OCI-M2 (cell line): ENCODE results near the gene DNAJA4.

Experiments
- DNase-seq: peaks from one replicate; lab custom pipeline; 2025; ENCODE audit not compliant: unreplicated experiment; lab: John Stamatoyannopoulos, UW

Gene DNAJA4

DNA sequence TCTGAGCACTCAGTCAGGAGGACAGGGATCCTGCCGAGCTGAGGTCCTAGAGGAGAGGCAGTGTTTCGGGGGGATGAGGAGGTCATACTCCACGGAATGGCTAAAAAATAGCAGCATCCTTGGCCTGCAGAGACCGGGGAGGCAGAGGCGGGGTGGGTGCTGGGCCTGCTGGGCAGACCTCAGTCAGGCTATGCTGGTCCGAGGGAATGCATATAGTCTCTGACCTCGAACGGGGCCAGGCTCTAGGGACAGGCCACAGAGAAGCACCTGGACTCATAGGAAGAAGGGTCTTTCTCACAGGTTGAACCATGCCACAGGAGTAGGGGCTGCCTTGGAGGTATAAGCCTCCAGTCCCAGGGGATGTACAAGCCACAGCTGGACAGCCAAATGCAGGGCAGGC is 49.0 kb downstream of the DNAJA4 start:
- DNase-seq: no peak

DNA sequence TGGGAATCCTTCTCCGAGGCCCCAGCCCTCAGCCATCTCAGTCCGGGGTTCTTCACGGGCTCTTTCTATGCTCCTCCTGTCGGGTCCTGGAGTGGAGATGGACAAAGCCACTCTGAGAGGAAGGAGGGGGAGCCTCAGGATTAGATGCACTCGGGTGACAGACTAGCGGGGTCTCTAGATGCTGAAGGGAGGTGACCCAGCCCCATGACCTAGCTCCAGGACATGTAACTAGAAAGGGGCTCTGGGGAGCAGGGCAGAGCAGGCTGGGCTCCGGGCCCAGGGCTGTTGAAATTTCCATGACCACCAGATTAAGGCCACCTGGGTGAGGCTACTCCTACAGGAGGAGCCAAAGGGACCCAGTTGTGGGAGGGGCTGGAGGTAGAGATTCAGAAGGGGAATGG is 49.8 kb downstream of the DNAJA4 start:
- DNase-seq: no peak

DNA sequence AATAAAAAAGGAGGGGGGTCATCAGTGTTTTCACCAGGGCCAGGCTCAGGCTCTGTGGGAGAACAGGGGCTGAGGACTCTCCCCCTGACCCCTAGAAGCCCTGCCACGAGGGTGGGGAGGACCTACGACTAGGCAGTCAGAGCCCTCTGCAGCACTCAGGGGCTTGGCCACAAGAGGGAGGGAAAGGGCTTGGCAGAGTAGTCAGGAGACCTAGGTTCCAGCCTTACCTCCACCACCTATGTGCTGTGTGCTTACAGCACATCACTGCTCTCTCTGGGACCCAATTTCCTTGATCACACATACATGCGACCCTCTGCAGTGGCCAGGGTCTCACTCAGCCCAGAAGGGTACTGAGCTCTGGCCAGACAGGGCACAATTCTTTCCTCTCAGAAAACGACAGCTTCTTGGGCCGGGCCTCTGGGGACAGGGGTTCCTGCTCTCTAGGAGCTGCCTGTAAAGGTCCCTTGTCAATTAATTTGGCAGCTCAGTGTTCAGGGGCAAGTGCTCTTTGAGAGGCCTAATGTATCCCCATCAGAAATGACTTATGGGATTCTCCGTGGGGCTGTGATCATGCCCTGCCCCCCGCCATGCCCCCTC is 51.4 kb downstream of the DNAJA4 start:
- no peak for DNase-seq

DNA sequence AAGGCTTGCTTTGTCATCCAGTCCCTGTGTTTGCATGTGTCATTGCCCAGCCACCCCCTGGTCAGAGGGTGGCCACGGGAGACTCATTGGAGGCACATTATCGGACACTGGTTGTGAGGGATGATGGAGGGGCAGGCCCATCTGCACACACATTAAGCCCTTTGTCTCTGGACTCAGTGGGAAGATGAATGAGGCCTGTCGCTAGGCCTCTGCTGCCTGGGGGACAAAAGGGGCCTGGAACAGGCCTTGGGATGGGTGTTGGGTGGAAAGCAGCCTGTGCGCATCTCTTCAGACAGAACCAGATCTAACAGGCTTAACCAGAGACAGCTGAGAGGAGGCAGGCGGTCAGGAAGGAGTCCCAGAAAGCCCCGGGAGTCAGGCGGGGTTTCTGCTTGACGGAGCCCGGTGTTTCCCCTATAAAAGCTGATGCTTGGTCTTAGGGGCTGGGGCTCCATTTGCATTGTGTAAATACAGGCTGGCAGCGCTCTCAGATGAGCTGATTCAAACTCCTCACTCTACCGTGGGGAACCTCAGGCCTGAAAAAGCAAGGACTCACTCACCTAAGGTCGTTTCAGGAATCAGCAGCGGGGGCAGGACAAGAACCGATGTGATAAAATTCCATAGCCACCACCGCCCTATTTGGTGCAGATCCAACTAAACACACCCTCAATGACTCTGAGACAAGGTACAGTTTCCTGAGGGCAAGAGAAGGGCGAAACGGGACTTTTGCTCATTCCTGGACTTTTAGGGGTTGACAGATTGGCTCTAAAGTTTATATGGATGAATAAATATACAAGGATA is 52.1 kb downstream of the DNAJA4 start:
- no peak for DNase-seq

DNA sequence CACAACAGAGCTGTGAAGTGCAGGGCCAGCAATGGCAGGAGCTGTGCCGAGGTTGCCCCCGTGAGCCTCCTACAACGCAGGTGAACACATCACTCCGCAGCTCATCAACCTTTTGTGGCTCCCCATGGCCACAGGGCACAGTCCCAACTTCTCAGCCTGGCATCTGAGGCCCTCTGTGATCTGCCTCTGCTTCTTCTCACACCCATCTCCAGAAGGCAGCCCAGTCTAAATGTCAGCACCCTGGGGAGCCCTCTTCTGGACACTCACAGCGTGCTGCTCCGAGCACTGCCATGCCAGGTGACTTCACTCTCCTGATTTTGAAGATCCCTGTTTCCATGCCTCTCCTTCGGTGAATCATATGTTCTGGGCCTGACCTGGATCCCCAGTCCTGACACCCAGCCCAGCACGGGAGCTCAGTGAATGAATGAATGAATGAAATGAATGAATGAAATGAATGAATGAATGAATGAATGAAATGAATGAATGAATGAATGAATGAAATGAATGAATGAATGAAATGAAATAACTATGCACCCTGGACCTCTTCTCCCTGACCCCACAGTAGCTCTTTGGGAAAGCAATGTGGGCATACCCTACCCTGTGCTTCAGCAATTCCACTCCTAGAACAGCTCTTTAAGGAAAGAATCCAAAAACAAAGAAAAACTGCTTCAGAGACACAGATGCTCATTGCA is 52.9 kb downstream of the DNAJA4 start:
- no peak for DNase-seq

DNA sequence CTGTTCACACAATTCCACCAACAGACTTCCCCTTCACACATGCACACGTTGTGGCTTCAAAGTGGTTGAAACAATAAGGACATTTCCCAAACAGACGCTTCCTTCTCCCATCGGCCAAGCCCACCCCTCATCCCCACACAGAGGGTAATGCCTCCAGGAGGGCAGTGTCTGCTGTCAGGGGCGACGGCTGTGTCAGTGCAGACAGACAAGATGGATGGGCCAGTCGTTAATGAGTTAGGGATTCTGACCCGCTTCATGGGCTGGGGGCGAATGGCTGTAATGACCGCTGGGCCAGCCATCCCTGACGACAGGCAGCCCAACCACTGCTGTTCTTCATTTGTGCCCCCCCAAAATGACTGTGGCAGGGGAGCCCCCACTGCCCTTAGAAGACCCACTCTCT is 55.2 kb downstream of the DNAJA4 start:
- DNase-seq: no peak

DNA sequence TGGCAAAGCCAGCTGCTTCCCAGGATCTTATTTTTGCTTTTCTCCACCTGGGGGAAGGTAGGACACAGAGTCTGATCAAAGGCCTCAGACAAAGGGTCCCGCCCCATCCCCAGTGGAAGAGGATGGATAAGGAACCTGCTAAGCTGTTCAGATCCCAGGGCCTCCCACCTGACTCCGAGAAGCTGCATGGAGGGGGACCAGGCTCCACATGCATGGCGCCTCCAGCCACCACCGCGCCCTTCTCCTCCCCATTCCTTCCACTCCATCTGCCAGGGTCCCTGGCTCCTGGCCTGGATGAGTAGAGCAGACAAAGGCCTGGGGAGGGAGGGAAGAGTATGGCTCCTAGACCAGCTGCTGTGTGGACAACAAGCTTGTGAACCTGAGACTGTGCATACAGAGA is 55.8 kb downstream of the DNAJA4 start:
- DNase-seq: no peak

DNA sequence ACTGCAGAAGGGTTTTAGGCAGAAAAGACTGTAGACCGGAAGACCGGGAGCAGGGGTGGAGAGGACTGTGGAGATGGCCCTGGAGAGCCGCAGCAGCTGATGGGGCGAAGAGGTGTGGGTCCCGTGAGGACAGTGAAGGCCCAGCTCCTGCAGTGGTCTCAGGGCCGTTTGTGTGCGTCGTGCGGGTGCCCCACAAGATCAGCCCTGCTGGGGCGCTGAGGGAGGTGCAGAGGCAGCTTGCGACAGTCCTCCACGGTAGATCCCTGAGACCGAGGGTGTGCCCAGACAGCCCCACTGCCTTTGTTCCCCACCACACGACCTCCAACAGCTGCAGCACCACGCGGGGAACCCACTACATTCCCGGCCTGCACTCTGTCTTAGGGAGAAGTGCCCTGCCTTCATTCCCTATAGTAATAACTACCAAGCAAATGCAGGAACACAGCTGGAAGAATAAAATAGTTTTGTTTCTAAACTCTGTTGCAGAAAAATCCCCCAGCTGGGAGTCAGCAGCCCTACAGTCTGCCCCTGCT is 56.7 kb downstream of the DNAJA4 start:
- no peak for DNase-seq

DNA sequence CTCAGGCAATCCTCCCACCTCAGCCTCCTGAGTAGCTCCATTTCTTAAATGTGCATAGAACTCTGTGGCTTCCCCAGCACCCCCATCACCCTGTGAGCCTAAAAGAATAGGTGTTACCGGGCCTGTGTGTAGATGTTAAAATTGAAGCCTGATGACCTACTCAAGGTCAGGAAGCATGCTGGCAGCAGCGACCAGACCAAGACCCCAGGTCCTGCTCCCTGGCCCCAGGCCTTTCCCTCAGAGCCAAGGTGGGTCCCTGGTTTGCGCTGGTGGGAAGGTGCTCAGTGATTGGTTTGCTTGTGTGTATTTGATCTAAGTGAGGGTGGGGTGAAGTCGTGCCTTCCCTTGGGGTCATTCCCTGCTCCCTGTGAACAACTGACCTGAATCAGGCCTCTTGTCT is 57.4 kb downstream of the DNAJA4 start:
- no peak for DNase-seq

DNA sequence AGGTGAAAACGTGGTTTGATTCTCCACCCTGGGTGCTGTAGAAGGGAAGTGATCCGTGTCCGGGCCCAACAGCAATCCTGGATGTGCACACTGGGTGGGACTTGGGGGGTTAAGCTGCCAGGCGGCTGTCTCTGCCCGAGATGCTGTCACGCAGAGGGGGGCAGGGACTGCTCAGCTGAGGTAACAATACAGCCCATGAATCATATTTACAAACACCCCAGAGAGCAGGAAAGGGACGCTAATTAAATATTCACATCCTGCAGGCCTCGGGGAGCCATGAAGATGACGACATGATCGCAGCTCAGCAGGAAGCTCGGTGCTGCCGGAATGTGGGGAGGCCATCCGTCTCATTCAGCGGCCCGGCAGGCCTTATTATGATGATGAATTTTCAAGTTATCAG is 57.9 kb downstream of the DNAJA4 start:
- DNase-seq: no peak

DNA sequence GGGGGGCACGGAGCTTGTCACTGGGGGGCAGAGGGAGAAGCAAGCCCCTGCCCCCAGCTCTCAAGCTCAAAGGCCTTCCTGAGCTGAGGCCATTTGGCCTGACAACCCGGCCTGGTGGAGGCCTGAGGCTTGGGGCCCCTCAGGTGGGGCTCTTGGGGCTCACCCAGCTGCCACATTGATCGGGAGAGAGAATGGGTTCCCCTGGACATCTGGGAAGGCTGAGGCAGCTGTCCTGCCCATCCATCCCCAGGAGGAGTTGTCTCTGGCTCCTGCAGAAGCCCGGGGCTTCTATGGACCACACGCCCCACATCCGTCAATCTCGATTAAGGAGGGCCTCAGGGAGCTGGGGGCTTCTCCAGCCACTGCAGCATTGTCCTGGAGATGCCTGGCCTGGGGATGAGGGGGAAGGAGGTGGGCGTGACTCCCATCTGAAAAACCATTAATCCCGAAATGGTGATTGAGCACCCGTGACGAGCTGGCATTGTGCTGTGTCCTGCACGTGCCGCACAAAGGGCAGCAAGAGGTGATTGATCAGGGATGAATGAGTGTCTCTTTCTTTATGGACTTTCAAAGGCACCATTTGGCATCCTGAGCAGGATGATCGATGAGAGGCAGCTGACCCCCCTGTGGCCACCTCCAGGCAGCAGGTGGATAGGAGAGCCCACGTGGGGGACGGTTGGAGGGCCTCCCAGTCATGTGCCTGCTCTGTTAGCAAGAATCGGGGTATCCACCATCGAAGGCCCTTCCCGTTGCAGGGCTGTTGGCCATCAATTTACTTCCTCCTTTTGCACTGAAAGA is 58.6 kb downstream of the DNAJA4 start:
- DNase-seq: no peak

DNA sequence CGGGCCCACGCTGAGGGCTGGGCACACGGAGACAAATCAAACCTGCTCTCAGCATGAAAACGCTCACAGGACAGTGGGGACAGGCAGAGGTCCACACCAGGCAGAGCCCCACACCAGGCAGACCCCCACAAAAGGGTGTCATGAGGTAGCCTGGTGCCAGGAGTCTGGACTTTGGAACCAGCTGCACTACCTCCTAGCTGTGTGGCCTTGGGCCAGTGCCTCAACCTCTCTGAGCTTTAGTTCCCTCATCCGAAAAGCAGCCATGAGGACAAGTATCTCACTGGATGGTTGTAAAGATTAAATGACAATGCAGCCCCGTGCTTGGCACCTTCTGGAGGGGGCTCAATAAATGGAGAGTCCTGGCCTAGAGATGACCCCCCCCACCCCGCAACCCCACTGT is 59.3 kb downstream of the DNAJA4 start:
- no peak for DNase-seq

DNA sequence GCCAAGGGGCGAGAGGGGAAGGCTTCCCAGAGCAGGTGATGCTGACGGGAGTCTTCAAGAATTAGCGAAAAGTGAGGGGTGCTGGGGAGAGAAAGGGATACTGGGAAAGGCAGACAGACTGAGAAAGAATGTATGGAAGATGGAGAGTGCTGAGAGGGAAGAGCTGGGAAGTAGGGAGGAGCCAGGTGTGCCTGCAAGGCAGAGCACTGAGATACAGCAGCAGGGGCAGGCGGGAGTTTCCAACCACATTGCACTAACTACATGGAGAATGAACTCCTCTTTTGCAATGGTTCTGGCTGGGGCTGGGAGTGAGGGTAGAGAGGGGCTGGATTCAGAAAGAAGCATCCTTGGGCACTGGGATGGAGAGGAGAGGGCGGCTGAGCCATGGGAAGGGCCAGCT is 59.8 kb downstream of the DNAJA4 start:
- no peak for DNase-seq

DNA sequence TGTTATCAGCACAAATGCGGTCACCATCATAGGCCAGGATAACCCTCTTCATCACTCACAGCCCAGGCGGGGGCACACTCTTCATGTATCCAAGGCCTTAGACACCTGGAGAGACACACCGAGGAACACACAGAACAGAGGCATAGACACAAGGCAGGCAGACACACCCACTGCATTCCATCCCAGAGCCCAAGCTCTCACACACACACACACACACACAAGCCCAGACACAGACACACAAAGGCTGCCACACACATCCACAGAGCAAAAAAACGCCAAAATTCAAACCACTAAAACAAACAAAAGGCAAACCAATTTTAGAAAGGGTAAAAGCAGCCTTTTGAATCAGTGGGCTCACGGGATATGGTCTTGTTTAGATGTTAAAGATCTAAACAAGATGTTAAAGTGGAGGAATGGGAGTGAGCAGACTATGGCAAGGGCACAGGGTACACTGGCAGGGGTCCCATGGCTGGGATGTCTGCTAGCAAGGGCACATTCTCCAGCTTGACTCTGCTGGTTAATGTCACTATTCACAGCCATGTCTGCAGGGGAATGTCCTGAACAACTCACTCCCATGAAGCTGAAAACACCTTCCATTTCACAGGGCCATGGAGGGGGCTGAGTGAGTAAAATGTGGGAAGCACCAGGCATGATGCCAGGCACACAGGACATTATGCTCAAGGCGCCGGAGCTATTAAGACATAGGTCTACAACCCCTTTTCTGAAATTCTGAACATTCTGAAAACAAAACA is 60.9 kb downstream of the DNAJA4 start:
- DNase-seq: no peak

DNA sequence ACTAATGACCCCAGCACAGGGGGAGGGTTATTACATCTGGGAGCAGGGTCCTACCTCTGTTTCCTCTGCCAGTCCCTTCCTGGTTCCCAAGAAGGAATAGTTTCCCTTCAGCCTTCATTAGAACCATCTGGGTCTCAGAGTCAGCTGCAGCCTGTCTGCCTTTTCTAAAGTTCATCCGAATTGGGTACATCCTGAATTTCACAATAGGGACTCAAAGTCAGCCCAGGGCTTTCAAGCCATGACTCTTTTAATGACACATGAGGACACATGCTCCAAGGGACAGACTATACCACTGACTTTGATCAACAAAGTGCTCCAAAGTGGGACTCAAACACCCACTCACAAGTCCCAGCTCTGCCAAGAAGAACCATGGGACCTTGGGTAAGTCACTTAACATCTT is 63.1 kb downstream of the DNAJA4 start:
- DNase-seq: no peak

DNA sequence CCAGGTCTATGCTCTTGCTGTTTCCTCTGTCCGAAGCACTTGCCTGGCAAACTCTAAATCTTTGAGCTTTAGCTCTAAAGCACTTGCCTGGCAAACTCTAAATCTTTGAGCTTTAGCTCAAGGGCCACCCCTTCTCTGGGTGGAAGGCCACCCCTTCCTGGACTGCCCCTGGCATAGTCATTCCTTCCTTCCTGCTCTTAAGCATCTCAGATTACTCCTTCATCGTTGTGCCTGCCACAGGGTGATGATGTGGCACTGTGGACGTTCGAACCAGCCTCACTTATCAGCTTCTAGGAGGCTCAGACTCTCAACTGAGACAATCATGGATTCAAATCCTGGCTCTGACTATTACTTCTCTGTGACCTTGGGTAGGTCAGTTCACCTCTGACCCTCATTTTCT is 65.3 kb downstream of the DNAJA4 start:
- DNase-seq: no peak
